K562 (cell line): ENCODE data around the gene DDAH1. TPM values are rescaled to one million over a fixed set of nuclear protein-coding genes. Genes with fewer than 3 reads are reported as not detected.

Source experiments
- ATAC-seq: fragments of 200-7000 bp; cut with Tn5 transposase; 3 replicates; pipeline ENCODE4 v1.9.1; 2020; ENCODE audit warnings: moderate library complexity
- BruUV-seq: library from RNA; stranded (reverse); fragments of 400-500 nt; replicated peaks from 2 replicates; lab custom pipeline; 2021; lab: Mats Ljungman, UMichigan
- CTCF ChIA-PET: fragments of 300-600 bp; formaldehyde crosslinking; extraction: SDS; loops from one replicate; lab custom pipeline; 2021; ENCODE audit warnings: low intra/inter-chr PET ratio; lab: Yijun Ruan, JAX
- POLR2A ChIA-PET: fragments of 300-600, 350-650 bp; sonication (Branson Sonifier 250); formaldehyde crosslinking; extraction: SDS; loops from one replicate; lab custom pipeline; 2021; ENCODE audit warnings: antibody characterized with exemption, inconsistent platforms; lab: Yijun Ruan, JAX
- DNase-seq, 4 experiments: peaks; one replicate each; pipeline versions ENCODE4 v3.0.0 to v3.0.0-alpha.2; 2011 to 2018; ENCODE audit warnings: low spot score in 3 of 4, mixed read lengths in 3 of 4; ENCODE audit errors: extremely low read depth in 1 of 4
- FAIRE-seq: peaks from 2 replicates; lab custom pipeline; 2011; peaks lifted over from hg19 to GRCh38; lab: Jason Lieb, UNC
- H2AFZ ChIP-seq: 2 replicates; pipeline ENCODE4 v1.6.0; 2011; ENCODE audit warnings: low read depth, low read length, control low read depth, inconsistent platforms
- H3K27ac ChIP-seq: fragments of 200-600 bp; 3 replicates; pipeline ENCODE4 v1.8.0; 2011; ENCODE audit warnings: low read depth, mild to moderate bottlenecking, control low read depth, inconsistent platforms, low read length, moderate library complexity, mixed read lengths; ENCODE audit errors: extremely low read depth
- H3K27me3 ChIP-seq, 2 experiments: fragments of 300-600 bp in 1 of 2; 2 replicates in 1 of 2; 3 replicates in 1 of 2; pipeline versions ENCODE4 v1.6.0 to v1.8.0; 2011; ENCODE audit warnings: inconsistent platforms in 2 of 2, low read length in 2 of 2, mild to moderate bottlenecking in 1 of 2, mixed read lengths in 1 of 2, moderate library complexity in 1 of 2; ENCODE audit not compliant: control insufficient read depth in 2 of 2, insufficient read depth in 2 of 2
- H3K36me3 ChIP-seq: fragments of 300-600 bp; 3 replicates; pipeline ENCODE4 v1.8.0; 2011; ENCODE audit warnings: mild to moderate bottlenecking, low read length, inconsistent platforms; ENCODE audit not compliant: control insufficient read depth, insufficient read depth
- H3K4me1 ChIP-seq, 2 experiments: fragments of 200-600 bp in 1 of 2; replicated peaks in 1 of 2; 2 replicates in 1 of 2; 3 replicates in 1 of 2; pipeline versions ENCODE4 v1.5.1 to v1.8.0; 2011; ENCODE audit warnings: inconsistent platforms in 2 of 2, low read length in 2 of 2, mild to moderate bottlenecking in 1 of 2, mixed read lengths in 1 of 2, moderate library complexity in 1 of 2; ENCODE audit not compliant: control insufficient read depth in 2 of 2, insufficient read depth in 2 of 2
- H3K4me2 ChIP-seq: 2 replicates; pipeline ENCODE4 v1.6.1; 2011; ENCODE audit warnings: low read length, control low read depth, inconsistent platforms, mixed read lengths; ENCODE audit not compliant: insufficient read depth
- H3K4me3 ChIP-seq: fragments of 200-600 bp; sonication (generic), shearing (Covaris generic); 2 replicates; pipeline ENCODE4 v1.5.1; 2016; ENCODE audit warnings: control low read depth, inconsistent platforms
- H3K79me2 ChIP-seq: fragments of 200-600 bp; 3 replicates; pipeline ENCODE4 v1.8.0; 2011; ENCODE audit warnings: low read length, inconsistent platforms; ENCODE audit not compliant: control insufficient read depth, insufficient read depth
- H3K9ac ChIP-seq, 2 experiments: 2 replicates each; pipeline versions ENCODE4 v1.6.0 to v1.6.1; 2011; ENCODE audit warnings: low read depth in 2 of 2, low read length in 2 of 2, control low read depth in 1 of 2, inconsistent platforms in 1 of 2, mild to moderate bottlenecking in 1 of 2, mixed read lengths in 1 of 2; ENCODE audit not compliant: insufficient read depth in 1 of 2
- H3K9me1 ChIP-seq: one replicate; pipeline ENCODE4 v1.6.0; 2011; ENCODE audit warnings: inconsistent platforms, mild to moderate bottlenecking, low read length, moderate library complexity; ENCODE audit not compliant: control insufficient read depth, insufficient read depth
- H3K9me3 ChIP-seq: replicated peaks from 2 replicates; pipeline ENCODE4 v1.5.1; 2011; ENCODE audit warnings: low read depth, low read length, inconsistent platforms; ENCODE audit not compliant: control insufficient read depth, insufficient read depth
- H4K20me1 ChIP-seq: replicated peaks from 2 replicates; pipeline ENCODE4 v1.6.1; 2011; ENCODE audit warnings: low read length, inconsistent platforms, mixed read lengths; ENCODE audit not compliant: control insufficient read depth, insufficient read depth
- CEBPG ChIP-seq, 3 experiments: fragments of 200-800 bp in 1 of 3; sonication (Bioruptor generic) in 1 of 3; sonication (generic) in 1 of 3; formaldehyde crosslinking in 1 of 3; IDR thresholded peaks in 2 of 3; conservative IDR thresholded peaks in 1 of 3; 2 replicates each; pipeline versions ENCODE4 v1.6.1 to v1.8.0; 2016 to 2022; ENCODE audit warnings: missing compliant biosample characterization in 2 of 3, missing genetic modification characterization in 2 of 3, mild to moderate bottlenecking in 1 of 3, missing genetic modification reagents in 1 of 3
- GTF3C2 ChIP-seq: IDR thresholded peaks from 3 replicates; pipeline ENCODE4 v1.6.1; 2011; ENCODE audit warnings: borderline replicate concordance, mild to moderate bottlenecking, moderate library complexity; ENCODE audit not compliant: insufficient read length; ENCODE audit errors: extremely low read depth
- HIVEP1 ChIP-seq: fragments of 250-450 bp; sonication (Bioruptor Pico); IDR thresholded peaks from 2 replicates; pipeline ENCODE4 v1.4.0; 2020; ENCODE audit warnings: mild to moderate bottlenecking
- IRF2 ChIP-seq: sonication (generic); formaldehyde crosslinking; IDR thresholded peaks from 2 replicates; pipeline ENCODE4 v1.8.1; 2022; ENCODE audit warnings: mild to moderate bottlenecking, missing genetic modification reagents
- LARP7 ChIP-seq: fragments of 450-650 bp; IDR thresholded peaks from 2 replicates; pipeline ENCODE4 v1.6.1; 2016
- MTA1 ChIP-seq: fragments of 450-650 bp; IDR thresholded peaks from 2 replicates; pipeline ENCODE4 v1.6.1; 2017; ENCODE audit warnings: borderline replicate concordance
- NBN ChIP-seq: fragments of 450-650 bp; IDR thresholded peaks from 2 replicates; pipeline ENCODE4 v1.6.1; 2016; ENCODE audit warnings: low read depth, mild to moderate bottlenecking
- TCFL5 ChIP-seq: fragments of 250-450 bp; sonication (Bioruptor Pico); conservative IDR thresholded peaks from 2 replicates; pipeline ENCODE4 v1.6.1; 2021; ENCODE audit warnings: mild to moderate bottlenecking, moderate library complexity, matching md5 sums
- TFE3 ChIP-seq: fragments of 450-650 bp; formaldehyde crosslinking; IDR thresholded peaks from 2 replicates; pipeline ENCODE4 v1.4.0; 2020; ENCODE audit warnings: mild to moderate bottlenecking, mixed read lengths
- TRIM28 ChIP-seq: fragments of 450-650 bp; IDR thresholded peaks from 2 replicates; pipeline ENCODE4 v1.6.1; 2017
- ZBTB8A ChIP-seq: fragments of 450-650 bp; IDR thresholded peaks from 2 replicates; pipeline ENCODE4 v1.6.1; 2018; ENCODE audit warnings: mild to moderate bottlenecking, moderate library complexity; ENCODE audit not compliant: partially characterized antibody
- ZFX ChIP-seq: sonication (generic); formaldehyde crosslinking; IDR thresholded peaks from 2 replicates; pipeline ENCODE4 v1.8.0; 2022; ENCODE audit warnings: mild to moderate bottlenecking, missing genetic modification reagents, moderate library complexity
- ZNF224 ChIP-seq: sonication (generic); formaldehyde crosslinking; IDR thresholded peaks from 2 replicates; pipeline ENCODE4 v1.8.0; 2022; ENCODE audit warnings: mild to moderate bottlenecking, missing genetic modification reagents
- ZNF384 ChIP-seq: IDR thresholded peaks from 2 replicates; pipeline ENCODE4 v1.6.1; 2012; ENCODE audit warnings: low read depth, low read length, improper control_type of control experiment
- ZNF431 ChIP-seq: sonication (generic); formaldehyde crosslinking; IDR thresholded peaks from 2 replicates; pipeline ENCODE4 v1.8.0; 2022; ENCODE audit warnings: mild to moderate bottlenecking, missing genetic modification reagents
- ZNF766 ChIP-seq: fragments of 200-800 bp; sonication (Bioruptor generic); conservative IDR thresholded peaks from 2 replicates; pipeline ENCODE4 v1.6.1; 2016; ENCODE audit warnings: missing genetic modification characterization, missing compliant biosample characterization
- WGBS: fragments of 100-300 bp; shearing (Covaris generic); methylation state at CpG from one replicate; pipeline ENCODE4 v1.1.6; 2016; ENCODE audit warnings: low coverage, mixed read lengths; ENCODE audit not compliant: insufficient coverage; ENCODE audit errors: missing lambda C conversion rate; 5-methylcytosine and 5-hydroxymethylcytosine counted together
- in situ Hi-C: fragments of 300-500 bp; cut with MboI; formaldehyde crosslinking; loops from 4 replicates; pipeline ENCODE4 v1.15.0; 2018; ENCODE audit warnings: inconsistent platforms, mixed read lengths
- intact Hi-C: fragments of 100-400 bp; cut with micrococcal nuclease; formaldehyde crosslinking; loops from 2 replicates; pipeline ENCODE4 v1.14.2; 2022
- polyA plus RNA-seq, 8 experiments: library from polyadenylated mRNA; depleted of rRNA in 4 of 8; stranded (reverse) in 5 of 8; unstranded in 3 of 8; fragments of >200 nt; fragmentation: Nextera tagmentation in 2 of 8; fragmentation: Illumina TruSeq in 1 of 8; extraction: Ambion mirVana in 2 of 8; extraction: Trizol in 1 of 8; gene quantifications; 2 replicates each; pipeline versions ENCODE4 v1.2.1 to v1.2.3, GENCODE V29; 2011 to 2014; ENCODE audit warnings: inconsistent platforms in 1 of 8, missing spikeins in 1 of 8
- total RNA-seq, 7 experiments: library from RNA; depleted of rRNA in 6 of 7; stranded (reverse); fragments of >200 nt in 6 of 7; fragmentation: Illumina TruSeq in 2 of 7; extraction: Trizol in 2 of 7; gene quantifications; 2 replicates each; pipeline versions ENCODE4 v1.2.1 to v1.2.3, GENCODE V29; 2011 to 2021; ENCODE audit warnings: low replicate concordance in 1 of 7
- TF ChIP-seq, protein P1 (sequence below): fragments of 250-450 bp; sonication (Bioruptor Pico); IDR thresholded peaks from 2 replicates; pipeline ENCODE4 v1.8.0; 2022; ENCODE audit warnings: inconsistent platforms, mild to moderate bottlenecking, moderate library complexity, borderline replicate concordance

The DDAH1 gene
- total and polyA plus RNA-seq, 9 of the 15 experiments (the other 6 are each of a cell fraction or from before 2014, with no cell fraction given) = 0.04 to 0.24 (median 0.10) TPM

- TF ChIP-seq TFE3 (CRISPR knock-in tag) = no peak
- no peak for TF ChIP-seq ZBTB8A
- TF ChIP-seq IRF2 (CRISPR knock-in tag) = no peak
- TF ChIP-seq TCFL5 (CRISPR knock-in tag) = no peak
- TF ChIP-seq HIVEP1 (CRISPR knock-in tag) = no peak
- TF ChIP-seq GTF3C2 = no peak
These were observed 20.6 kb downstream of the DDAH1 start (continued) for GRCh38 chr1:85444381-85444780.

DNA sequence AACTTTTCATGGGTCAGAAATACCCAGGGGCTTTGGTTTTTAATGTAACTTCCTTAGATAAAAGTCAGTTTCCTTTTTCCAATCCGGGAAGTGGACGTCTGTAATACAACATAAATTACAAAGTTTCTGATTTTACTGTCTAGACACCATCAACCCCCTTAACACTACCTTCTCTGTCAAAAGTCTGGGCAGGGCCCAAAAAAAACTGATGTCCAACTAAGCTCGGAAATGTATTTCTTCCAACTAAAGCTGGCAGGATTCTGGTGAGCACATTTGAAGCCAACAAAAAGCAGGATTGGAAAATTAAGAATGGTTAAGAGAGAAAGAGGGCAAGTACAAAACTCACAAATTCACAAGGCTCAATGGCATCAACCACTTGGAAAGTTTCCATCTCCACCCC is 24.3 kb downstream of the DDAH1 start:
- no peak overlapping the region for H3K27ac ChIP-seq
- H3K4me3 ChIP-seq = no peak overlapping the region
- in situ Hi-C loops (no loop called here), intact Hi-C loops (no loop called here)
- no peak overlapping the region for H3K9ac ChIP-seq
- ATAC-seq (no peak), FAIRE-seq (no peak), DNase-seq (no peak)
- H3K9me1 ChIP-seq = no peaks in the 10 kb centered on the region
- ChIA-PET POLR2A (no interaction called here), CTCF (no interaction called here)
- no TSS peak for BruUV-seq
- no peaks in the 10 kb centered on the region for H3K79me2 ChIP-seq
- no peak overlapping the region for H3K4me2 ChIP-seq
- TF ChIP-seq NBN = no peak
- no peak for TF ChIP-seq LARP7
- no peak for TF ChIP-seq CEBPG (CRISPR knock-in tag; IDR thresholded peaks at IDR 0.05)
- TF ChIP-seq CEBPG (tag; conservative IDR thresholded peaks at IDR 0.05 in 1 of 2, IDR thresholded peaks at IDR 0.05 in 1 of 2) = no peak
- TF ChIP-seq, protein P1, sequence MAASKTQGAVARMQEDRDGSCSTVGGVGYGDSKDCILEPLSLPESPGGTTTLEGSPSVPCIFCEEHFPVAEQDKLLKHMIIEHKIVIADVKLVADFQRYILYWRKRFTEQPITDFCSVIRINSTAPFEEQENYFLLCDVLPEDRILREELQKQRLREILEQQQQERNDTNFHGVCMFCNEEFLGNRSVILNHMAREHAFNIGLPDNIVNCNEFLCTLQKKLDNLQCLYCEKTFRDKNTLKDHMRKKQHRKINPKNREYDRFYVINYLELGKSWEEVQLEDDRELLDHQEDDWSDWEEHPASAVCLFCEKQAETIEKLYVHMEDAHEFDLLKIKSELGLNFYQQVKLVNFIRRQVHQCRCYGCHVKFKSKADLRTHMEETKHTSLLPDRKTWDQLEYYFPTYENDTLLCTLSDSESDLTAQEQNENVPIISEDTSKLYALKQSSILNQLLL = no peak
- no peak for TF ChIP-seq TRIM28
- no peak for TF ChIP-seq MTA1
- TF ChIP-seq ZNF384 = no peak
- no peak for TF ChIP-seq ZNF224 (CRISPR knock-in tag)
- no peak for TF ChIP-seq ZFX (CRISPR knock-in tag)
- no peak for TF ChIP-seq ZNF766
- TF ChIP-seq ZNF431 = no peak
- H3K36me3 ChIP-seq = no peaks in the 10 kb centered on the region
- H4K20me1 ChIP-seq = no peaks in the 10 kb centered on the region
- H3K9me3 ChIP-seq = no peaks in the 10 kb centered on the region
- H2AFZ ChIP-seq = no peak overlapping the region
- no peaks in the 10 kb centered on the region for H3K27me3 ChIP-seq
- no peaks in the 10 kb centered on the region; a peak in 1 of 5 replicates for H3K4me1 ChIP-seq
- 3% methylated on average over 2 of the region's 3 CpGs for WGBS
